C4-2B (cell line): ENCODE data around the gene PNRC2.

Experiments used
- CTCF ChIP-seq: fragments of 450-650 bp; conservative IDR thresholded peaks from 2 replicates; pipeline ENCODE4 v1.5.1; 2017; ENCODE audit warnings: mild to moderate bottlenecking
- ZFX ChIP-seq: fragments of 450-650 bp; IDR thresholded peaks from 2 replicates; pipeline ENCODE4 v1.6.1; 2017

GRCh38 chr1:23963617-23964234, 4.1 kb downstream of the PNRC2 start:
- TF ChIP-seq CTCF (no peak), ZFX (no peak)
